Activated CD8-positive, alpha-beta memory T cell treated with anti-CD3 and anti-CD28 coated beads for 36 hours (primary cell): ENCODE data around the gene PPIL3. TPM values are rescaled to one million over a fixed set of nuclear protein-coding genes. Genes with fewer than 3 reads are reported as not detected.

ENCODE experiments used
- CTCF ChIA-PET: fragments of 350-600 bp; sonication (Branson Sonifier 250); formaldehyde crosslinking; loops from one replicate; lab custom pipeline; 2021; ENCODE audit warnings: antibody characterized with exemption; lab: Charles Lee
- POLR2A ChIA-PET: fragments of 350-600 bp; sonication (Branson Sonifier 250); formaldehyde crosslinking; loops from one replicate; lab custom pipeline; 2021; ENCODE audit warnings: antibody characterized with exemption; lab: Charles Lee
- total RNA-seq, 2 experiments: library from RNA; stranded (reverse); gene quantifications; one replicate each; pipeline ENCODE4 v1.2.3, GENCODE V29; 2021

Gene PPIL3
- total RNA-seq, 2 experiments from 2014 or later: 38.3 to 41.7 TPM

GRCh38 chr2:200834701-200835100 is 54.2 kb downstream of the PPIL3 start:
- ChIA-PET CTCF (interaction anchor here (0.6 kb wide), 1 partner anchor 14 kb away, joined by 3 read pairs; no protein-coding TSS in a partner anchor), POLR2A (no interaction called here)

DNA sequence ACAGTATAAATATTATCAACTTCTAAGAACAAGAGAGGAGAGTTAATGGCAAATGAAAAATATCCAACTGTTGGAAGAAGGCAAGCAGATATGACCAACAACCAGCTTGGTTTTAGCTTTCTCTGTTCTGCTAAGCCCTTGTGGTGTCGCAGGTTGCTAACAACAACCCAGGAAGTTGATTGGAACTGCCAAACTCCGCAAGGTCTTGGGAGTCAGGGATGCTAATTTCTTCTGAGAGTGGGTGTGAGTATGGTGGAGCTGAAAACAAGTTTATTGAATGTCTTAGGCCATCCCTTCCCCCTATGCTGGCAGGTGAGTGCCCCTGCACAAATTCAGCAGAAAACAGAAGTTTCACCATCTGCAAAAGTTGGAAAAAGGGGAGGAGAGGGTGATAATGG is 59.6 kb downstream of the PPIL3 start:
- ChIA-PET CTCF (no interaction called here), POLR2A (interaction anchor here (0.8 kb wide), 1 partner anchor 10 kb away, joined by 3 read pairs; no protein-coding TSS in a partner anchor)

DNA sequence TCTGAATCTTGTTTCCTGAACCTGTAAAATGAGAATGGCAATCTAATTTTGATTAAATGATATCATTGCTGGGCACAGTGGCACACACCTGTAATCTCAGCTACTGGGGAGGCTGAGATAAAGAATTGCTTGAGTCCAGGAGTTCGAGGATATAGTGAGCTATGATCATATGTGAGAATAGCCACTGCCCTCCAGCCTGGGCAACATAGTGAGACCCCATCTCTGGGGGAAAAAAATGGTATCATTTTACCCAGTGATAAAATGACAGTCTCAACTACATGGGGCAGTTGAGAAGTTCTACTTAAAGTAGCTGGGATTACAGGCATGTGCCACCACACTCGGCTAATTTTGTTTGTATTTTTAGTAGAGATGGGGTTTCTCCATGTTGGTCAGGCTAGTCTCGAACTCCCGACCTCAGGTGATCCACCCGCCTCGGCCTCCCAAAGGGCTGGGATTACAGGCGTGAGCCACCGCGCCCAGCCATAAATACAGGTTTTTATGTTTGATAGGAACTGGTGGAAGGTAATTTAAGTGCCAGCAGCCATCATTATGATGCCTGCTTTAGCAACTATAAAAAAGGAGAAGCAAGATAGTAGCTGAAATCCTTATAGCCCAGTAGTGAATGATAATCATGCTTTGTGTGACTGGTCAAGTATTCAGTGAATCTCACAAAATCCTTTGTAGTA is 60.2 kb downstream of the PPIL3 start:
- CTCF ChIA-PET: no interaction called here
- POLR2A ChIA-PET: interaction anchor here (0.8 to 1.3 kb wide), 2 partner anchors 10 to 15 kb away, joined by 3 read pairs; no protein-coding TSS in a partner anchor

- ChIA-PET POLR2A (interaction anchor here (1.1 to 1.3 kb wide), 2 partner anchors 14 to 21 kb away, joined by 3 read pairs; no protein-coding TSS in a partner anchor), CTCF (no interaction called here)
Observed at GRCh38 chr2:200828104-200828503, 60.8 kb downstream of the PPIL3 start.

DNA sequence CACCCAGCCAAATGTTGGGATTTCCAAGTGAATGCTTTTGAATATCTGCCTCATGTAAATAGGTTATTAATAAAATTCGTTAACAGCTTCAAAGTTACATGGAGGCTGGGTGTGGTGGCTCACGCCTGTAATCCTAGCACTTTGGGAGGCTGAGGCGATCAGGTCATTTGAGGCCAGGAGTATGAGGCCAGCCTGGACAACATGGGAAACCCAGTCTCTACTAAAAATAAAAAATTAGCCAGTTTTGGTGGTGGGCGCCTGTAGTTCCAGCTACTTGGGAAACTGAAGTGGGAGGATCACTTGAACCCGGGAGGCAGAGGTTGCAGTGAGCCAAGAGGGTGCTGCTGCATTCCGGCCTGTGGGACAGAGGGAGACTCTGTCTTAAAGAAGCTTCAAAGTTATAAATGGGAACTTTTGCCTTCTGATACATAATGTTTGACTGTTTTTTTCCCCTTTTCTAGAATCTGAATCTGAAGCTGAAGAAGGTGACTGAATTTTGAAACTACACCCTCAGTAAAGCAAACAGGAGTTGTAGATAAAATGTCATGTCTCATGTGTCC is 67.1 kb downstream of the PPIL3 start:
- ChIA-PET POLR2A (no interaction called here), CTCF (no interaction called here)

Other genes with a start within 250 kb of the PPIL3 start
- 100 to 1,000 TPM; 497 to 509 TPM for gene BZW1, start 77.2 kb downstream of the PPIL3 start, total RNA-seq
- 100 to 1,000 TPM in 1 of 2 experiments, 10 to 100 TPM in 1; 95.8 to 102 TPM for gene CLK1, start 24.4 kb downstream of the PPIL3 start, total RNA-seq
- 10 to 100 TPM; 26.0 to 30.5 TPM for gene NIF3L1, start 294 bp upstream of the PPIL3 start, total RNA-seq
- 10 to 100 TPM; 48.5 to 51.0 TPM for gene ORC2, start 74.6 kb upstream of the PPIL3 start, total RNA-seq
- 10 to 100 TPM; 27.3 to 27.8 TPM for gene HYCC2, start 182.6 kb upstream of the PPIL3 start, total RNA-seq
- 100 to 1,000 TPM; 141 to 147 TPM for gene NDUFB3, start 182.9 kb upstream of the PPIL3 start, total RNA-seq
- gene CFLAR, start 227.1 kb upstream of the PPIL3 start, total RNA-seq: 100 to 1,000 TPM; 279 to 287 TPM